GM12864 (cell line): Measurements from ENCODE around the gene IL17RD.

Experiments used
- DNase-seq: peaks from one replicate; pipeline ENCODE4 v3.0.0-alpha.2; 2011; ENCODE audit warnings: low read depth
- H3K4me3 ChIP-seq: 2 replicates; pipeline ENCODE4 v1.5.1; 2011; ENCODE audit warnings: mild to moderate bottlenecking, low read depth, low read length, control low read depth
- CTCF ChIP-seq: IDR thresholded peaks from 2 replicates; pipeline ENCODE4 v1.5.1; 2011; ENCODE audit warnings: low read depth, mild to moderate bottlenecking, moderate library complexity, low read length, control low read depth, inconsistent platforms; ENCODE audit errors: missing control alignments

Gene IL17RD

GRCh38 chr3:57152151-57153143 lies 12.7 kb downstream of the IL17RD start:
- no peak overlapping the region for H3K4me3 ChIP-seq
- no peak for DNase-seq
- no peak for TF ChIP-seq CTCF

GRCh38 chr3:57151749-57152148 lies 13.4 kb downstream of the IL17RD start:
- no peak for TF ChIP-seq CTCF
- no peak overlapping the region for H3K4me3 ChIP-seq

GRCh38 chr3:57151021-57151449 lies 14.1 kb downstream of the IL17RD start:
- no peak overlapping the region for H3K4me3 ChIP-seq
- TF ChIP-seq CTCF: no peak
- no peak for DNase-seq

More at GRCh38 chr3:57151749-57152148, 13.4 kb downstream of the IL17RD start:
- no peak for DNase-seq

- no peak overlapping the region for H3K4me3 ChIP-seq
- TF ChIP-seq CTCF: no peak
- DNase-seq: no peak
Observed at GRCh38 chr3:57150113-57150581, 15.0 kb downstream of the IL17RD start.

GRCh38 chr3:57147071-57147470 lies 18.1 kb downstream of the IL17RD start:
- DNase-seq: no peak
- no peak overlapping the region for H3K4me3 ChIP-seq
- TF ChIP-seq CTCF: no peak

GRCh38 chr3:57145852-57146251 lies 19.3 kb downstream of the IL17RD start:
- DNase-seq: no peak
- no peak for TF ChIP-seq CTCF
- no peak overlapping the region for H3K4me3 ChIP-seq

GRCh38 chr3:57144952-57145351 lies 20.2 kb downstream of the IL17RD start:
- no peak for DNase-seq
- no peak for TF ChIP-seq CTCF
- H3K4me3 ChIP-seq: no peak overlapping the region
